ENCODE measurements around the gene C3orf49. TPM values are rescaled to one million over a fixed set of nuclear protein-coding genes. Genes with fewer than 3 reads are reported as not detected.

Gene C3orf49
- total and polyA plus RNA-seq, 4 donors, result not detected

DNA sequence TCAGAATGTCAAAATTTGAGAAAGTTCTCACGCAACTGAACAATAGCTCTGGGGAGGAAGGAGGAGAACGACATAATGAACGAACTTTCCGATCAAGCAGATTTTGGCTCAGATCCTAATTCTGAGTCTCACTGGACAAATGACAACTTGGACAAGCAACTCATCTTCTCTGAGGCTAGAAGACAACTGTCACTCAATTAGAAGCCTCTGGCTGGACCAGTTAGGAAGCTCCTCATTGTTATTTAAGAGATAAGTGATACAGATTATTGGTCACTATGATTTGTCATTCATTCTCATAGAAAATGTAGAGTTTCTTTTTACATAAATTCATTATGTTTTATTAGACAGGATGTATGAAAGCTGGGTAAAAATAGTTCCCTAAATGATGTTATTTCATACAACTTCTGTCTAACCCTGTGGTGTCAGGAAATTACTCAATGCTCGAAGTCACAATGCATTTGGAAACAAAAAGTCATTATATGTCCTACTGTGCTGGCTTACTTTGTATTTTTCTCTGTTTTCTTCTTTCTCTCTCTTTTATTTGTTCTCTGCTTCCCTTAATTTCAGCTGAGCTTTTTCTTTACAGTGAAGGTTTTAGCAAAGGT lies 11.0 kb upstream of the C3orf49 start:
- 86 to 89% methylated on average over 5 of the region's 5 CpGs for WGBS, 2 donors
- no peak for ATAC-seq (ENCODE audit: low FRiP score)

GRCh38 chr3:63808633-63809032 lies 10.5 kb upstream of the C3orf49 start:
- WGBS, 2 donors, result 84 to 89% methylated on average over 3 of the region's 3 CpGs
- no peaks in the 10 kb centered on the region for H3K36me3 ChIP-seq (ENCODE audit: control insufficient read depth in 1 of 2, insufficient read depth in 2 of 2, low read length in 1 of 2)
- no peak for ATAC-seq (ENCODE audit: low FRiP score)

More for the DNA sequence above, 11.0 kb upstream of the C3orf49 start:
- no peak for DNase-seq
- Histone ChIP-seq H3K4me3 (ENCODE audit: low read length in 2 of 2) (no peak overlapping the region), H3K9me3 (ENCODE audit: control insufficient read depth, low read length) (no peaks in the 10 kb centered on the region), H3K27me3 (ENCODE audit: control insufficient read depth in 1 of 2, insufficient read depth in 2 of 2, low read length in 1 of 2) (no peaks in the 10 kb centered on the region), H3K36me3 (ENCODE audit: control insufficient read depth in 1 of 2, insufficient read depth in 2 of 2, low read length in 1 of 2) (no peaks in the 10 kb centered on the region), H3K27ac (ENCODE audit: low read depth in 1 of 2, low read length in 2 of 2) (no peak overlapping the region), H3K4me1 (ENCODE audit: control insufficient read depth in 1 of 2, insufficient read depth in 2 of 2, low read length in 2 of 2) (no peaks in the 10 kb centered on the region)
- intact Hi-C loops (cut with DNase I), result no loop called here

DNA sequence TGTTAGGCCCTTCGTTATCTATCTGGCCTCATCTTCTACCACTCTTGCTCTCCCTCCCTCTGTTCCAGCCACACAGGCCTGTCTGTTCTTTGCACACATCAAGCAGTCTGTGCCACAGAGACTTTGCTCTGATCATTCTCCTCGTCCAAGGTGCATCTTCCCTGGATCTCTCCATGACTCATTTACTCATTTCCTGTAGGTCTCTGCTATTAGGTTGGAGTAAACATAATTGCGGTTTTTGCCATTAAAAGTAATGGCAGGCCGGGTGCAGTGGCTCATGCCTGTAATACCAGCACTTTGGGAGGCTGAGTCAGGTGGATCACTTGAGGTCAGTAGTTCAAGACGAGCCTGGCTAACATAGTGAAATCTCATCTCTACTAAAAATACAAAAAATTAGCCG lies 9.5 kb upstream of the C3orf49 start:
- intact Hi-C loops (cut with DNase I), result no loop called here
- H3K36me3 ChIP-seq (ENCODE audit: control insufficient read depth in 1 of 2, insufficient read depth in 2 of 2, low read length in 1 of 2), result no peaks in the 10 kb centered on the region
- no peaks in the 10 kb centered on the region for H3K4me1 ChIP-seq (ENCODE audit: control insufficient read depth in 1 of 2, insufficient read depth in 2 of 2, low read length in 2 of 2)
- no peak overlapping the region for H3K27ac ChIP-seq (ENCODE audit: low read depth in 1 of 2, low read length in 2 of 2)
- DNase-seq, result no peak
- H3K4me3 ChIP-seq (ENCODE audit: low read length in 2 of 2), result no peak overlapping the region
- ATAC-seq (ENCODE audit: low FRiP score), result no peak
- no peaks in the 10 kb centered on the region for H3K9me3 ChIP-seq (ENCODE audit: control insufficient read depth, low read length)
- H3K27me3 ChIP-seq (ENCODE audit: control insufficient read depth in 1 of 2, insufficient read depth in 2 of 2, low read length in 1 of 2), result no peaks in the 10 kb centered on the region
- WGBS, 2 donors, result 89 to 90% methylated on average over 6 of the region's 6 CpGs

More at GRCh38 chr3:63808633-63809032, 10.5 kb upstream of the C3orf49 start:
- H3K4me1 ChIP-seq (ENCODE audit: control insufficient read depth in 1 of 2, insufficient read depth in 2 of 2, low read length in 2 of 2), result no peaks in the 10 kb centered on the region
- no peak overlapping the region for H3K27ac ChIP-seq (ENCODE audit: low read depth in 1 of 2, low read length in 2 of 2)
- H3K27me3 ChIP-seq (ENCODE audit: control insufficient read depth in 1 of 2, insufficient read depth in 2 of 2, low read length in 1 of 2), result no peaks in the 10 kb centered on the region
- H3K4me3 ChIP-seq (ENCODE audit: low read length in 2 of 2), result no peak overlapping the region
- no peak for DNase-seq
- no peaks in the 10 kb centered on the region for H3K9me3 ChIP-seq (ENCODE audit: control insufficient read depth, low read length)
- intact Hi-C loops (cut with DNase I), result no loop called here

DNA sequence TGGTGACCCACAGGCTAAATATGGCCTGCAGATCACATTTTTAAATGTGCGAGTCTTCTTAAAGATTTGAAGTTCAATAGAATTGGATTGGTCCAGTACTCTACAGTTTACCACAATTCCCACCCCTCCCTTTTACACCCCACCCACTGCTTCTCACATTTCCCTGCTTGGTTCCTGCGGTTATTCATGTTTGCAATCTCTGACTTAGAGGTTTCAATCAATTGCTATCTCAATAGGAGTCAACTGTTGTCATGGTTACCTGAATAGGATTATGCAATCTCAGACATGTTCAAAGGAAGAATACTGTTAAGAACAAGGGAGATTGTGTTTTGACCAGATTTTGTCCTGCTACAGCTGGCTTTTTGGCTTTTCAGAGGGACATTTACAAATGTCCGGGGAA lies 4.9 kb upstream of the C3orf49 start:
- Histone ChIP-seq H3K27me3 (ENCODE audit: control insufficient read depth in 1 of 2, insufficient read depth in 2 of 2, low read length in 1 of 2) (no peaks in the 10 kb centered on the region), H3K9me3 (ENCODE audit: control insufficient read depth, low read length) (no peaks in the 10 kb centered on the region), H3K27ac (ENCODE audit: low read depth in 1 of 2, low read length in 2 of 2) (no peak overlapping the region), H3K4me3 (ENCODE audit: low read length in 2 of 2) (no peak overlapping the region), H3K36me3 (ENCODE audit: control insufficient read depth in 1 of 2, insufficient read depth in 2 of 2, low read length in 1 of 2) (no peaks in the 10 kb centered on the region), H3K4me1 (ENCODE audit: control insufficient read depth in 1 of 2, insufficient read depth in 2 of 2, low read length in 2 of 2) (no peaks in the 10 kb centered on the region)
- 87 to 96% methylated on average over 3 of the region's 3 CpGs for WGBS, 2 donors
- DNase-seq (no peak), ATAC-seq (ENCODE audit: low FRiP score) (no peak)
- intact Hi-C loops (cut with DNase I), result no loop called here

DNA sequence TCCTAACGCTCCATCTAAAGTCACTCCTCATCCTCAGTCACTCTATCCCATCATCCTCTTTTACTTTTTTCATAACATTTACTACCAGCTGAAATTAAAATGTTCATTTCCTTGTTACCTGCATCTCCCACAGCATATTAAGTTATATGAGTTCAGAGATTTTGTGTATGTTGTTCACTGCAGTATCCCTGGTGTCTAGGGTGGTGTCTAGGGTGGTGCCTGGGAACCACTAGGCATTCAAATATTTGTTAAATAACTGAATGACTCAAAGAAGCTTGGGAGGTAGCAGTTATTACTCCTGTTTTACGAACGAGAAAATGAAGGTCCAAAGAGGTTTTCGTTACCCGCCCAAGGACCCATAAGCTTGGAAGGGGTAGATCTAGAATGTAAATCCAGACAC lies 1.9 kb upstream of the C3orf49 start:
- WGBS, 2 donors, result 91% methylated on average over 5 of the region's 5 CpGs
- no peak for DNase-seq
- Histone ChIP-seq H3K36me3 (ENCODE audit: control insufficient read depth in 1 of 2, insufficient read depth in 2 of 2, low read length in 1 of 2) (no peaks in the 10 kb centered on the region), H3K27ac (ENCODE audit: low read depth in 1 of 2, low read length in 2 of 2) (no peak overlapping the region), H3K9me3 (ENCODE audit: control insufficient read depth, low read length) (no peaks in the 10 kb centered on the region), H3K4me3 (ENCODE audit: low read length in 2 of 2) (no peak overlapping the region), H3K4me1 (ENCODE audit: control insufficient read depth in 1 of 2, insufficient read depth in 2 of 2, low read length in 2 of 2) (no peaks in the 10 kb centered on the region), H3K27me3 (ENCODE audit: control insufficient read depth in 1 of 2, insufficient read depth in 2 of 2, low read length in 1 of 2) (no peaks in the 10 kb centered on the region)
- ATAC-seq (ENCODE audit: low FRiP score), result no peak
- intact Hi-C loops (cut with DNase I), result loop anchor here in 1 of 2 donors (2.0 kb wide), 1 partner anchor 466 kb away; no protein-coding TSS in a partner anchor

DNA sequence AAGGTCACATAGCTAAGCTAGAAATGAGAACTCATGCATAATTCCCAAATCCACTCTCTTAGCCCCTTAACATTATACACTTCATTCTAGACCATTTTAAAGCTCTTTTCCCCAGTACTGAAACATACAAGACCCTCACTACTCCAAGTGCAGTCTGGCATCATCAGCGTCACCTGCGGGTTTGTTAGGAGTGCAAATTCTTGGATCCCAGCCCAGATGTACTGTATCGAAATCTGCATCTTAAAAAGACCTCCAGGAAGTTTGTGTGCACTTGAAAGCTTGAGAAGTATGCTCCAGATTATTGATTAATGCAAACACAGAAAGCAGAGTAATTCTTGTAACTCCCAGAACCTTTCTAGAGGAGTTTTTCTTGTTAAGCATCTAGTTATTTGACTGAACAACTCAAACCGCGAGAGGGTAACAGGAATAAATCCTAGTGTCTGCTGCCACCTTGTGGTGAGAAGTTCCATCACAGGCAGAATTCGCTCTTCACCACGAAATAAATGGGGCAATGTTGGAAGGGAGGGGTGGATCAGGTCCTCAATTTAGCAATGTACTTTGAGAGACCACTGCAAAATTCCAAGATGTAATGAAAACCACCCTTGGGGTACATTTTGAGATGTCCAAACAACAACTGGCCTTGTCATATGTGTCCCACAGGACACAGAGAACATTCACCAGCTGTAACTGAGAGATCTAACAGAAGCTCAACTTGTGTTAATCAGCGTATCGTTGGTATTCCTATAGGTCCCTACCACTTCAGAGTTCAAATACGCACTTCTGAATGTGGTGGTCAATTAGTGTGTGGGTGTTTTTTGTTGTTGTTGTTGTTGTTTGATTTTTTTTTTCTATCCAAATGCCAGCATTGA lies 583 bp upstream of the C3orf49 start:
- Histone ChIP-seq H3K4me3 (ENCODE audit: low read length in 2 of 2) (no peak overlapping the region), H3K9me3 (ENCODE audit: control insufficient read depth, low read length) (no peaks in the 10 kb centered on the region), H3K4me1 (ENCODE audit: control insufficient read depth in 1 of 2, insufficient read depth in 2 of 2, low read length in 2 of 2) (no peaks in the 10 kb centered on the region), H3K36me3 (ENCODE audit: control insufficient read depth in 1 of 2, insufficient read depth in 2 of 2, low read length in 1 of 2) (no peaks in the 10 kb centered on the region), H3K27me3 (ENCODE audit: control insufficient read depth in 1 of 2, insufficient read depth in 2 of 2, low read length in 1 of 2) (no peaks in the 10 kb centered on the region), H3K27ac (ENCODE audit: low read depth in 1 of 2, low read length in 2 of 2) (no peak overlapping the region)
- no peak for ATAC-seq (ENCODE audit: low FRiP score)
- 24% methylated on average over 10 of the region's 10 CpGs for WGBS, 2 donors
- intact Hi-C loops (cut with DNase I), result loop anchor here in 1 of 2 donors (2.0 kb wide), 1 partner anchor 466 kb away; no protein-coding TSS in a partner anchor
- peak; percentile 53 to 76 for DNase-seq

GRCh38 chr3:63824309-63824708 lies 5.2 kb downstream of the C3orf49 start:
- DNase-seq (no peak), ATAC-seq (ENCODE audit: low FRiP score) (no peak)
- Histone ChIP-seq H3K4me1 (ENCODE audit: control insufficient read depth in 1 of 2, insufficient read depth in 2 of 2, low read length in 2 of 2) (no peaks in the 10 kb centered on the region), H3K36me3 (ENCODE audit: control insufficient read depth in 1 of 2, insufficient read depth in 2 of 2, low read length in 1 of 2) (peaks cover 0 to 4% of the 10 kb centered on the region in 2 donors), H3K9me3 (ENCODE audit: control insufficient read depth, low read length) (no peaks in the 10 kb centered on the region), H3K4me3 (ENCODE audit: low read length in 2 of 2) (no peak overlapping the region), H3K27ac (ENCODE audit: low read depth in 1 of 2, low read length in 2 of 2) (no peak overlapping the region), H3K27me3 (ENCODE audit: control insufficient read depth in 1 of 2, insufficient read depth in 2 of 2, low read length in 1 of 2) (no peaks in the 10 kb centered on the region)
- WGBS, 2 donors, result 71 to 73% methylated on average over 4 of the region's 4 CpGs
- intact Hi-C loops (cut with DNase I), result no loop called here

DNA sequence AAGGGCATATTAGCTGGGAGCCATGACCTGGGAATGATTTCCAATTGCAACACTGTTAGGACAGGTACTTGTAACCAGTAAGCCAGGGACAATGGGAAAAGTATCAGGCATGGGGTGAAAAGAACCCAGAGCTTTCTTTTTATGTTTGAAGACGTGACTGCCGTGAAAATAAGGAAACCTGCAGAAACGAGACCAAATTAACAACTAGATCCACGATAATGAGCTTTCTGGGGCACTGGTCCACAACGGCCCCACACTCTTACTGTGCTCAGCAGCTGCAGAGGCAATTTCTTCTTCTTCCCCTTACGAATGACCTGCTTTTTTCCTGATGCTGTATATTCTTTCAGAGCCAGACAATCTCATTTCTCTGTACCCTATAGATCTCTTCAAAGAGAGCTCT lies 11.4 kb downstream of the C3orf49 start:
- DNase-seq, result no peak
- Histone ChIP-seq H3K4me3 (ENCODE audit: low read length in 2 of 2) (no peak overlapping the region), H3K36me3 (ENCODE audit: control insufficient read depth in 1 of 2, insufficient read depth in 2 of 2, low read length in 1 of 2) (peaks cover 0 to 5% of the 10 kb centered on the region in 2 donors), H3K27me3 (ENCODE audit: control insufficient read depth in 1 of 2, insufficient read depth in 2 of 2, low read length in 1 of 2) (no peaks in the 10 kb centered on the region), H3K27ac (ENCODE audit: low read depth in 1 of 2, low read length in 2 of 2) (no peak overlapping the region), H3K9me3 (ENCODE audit: control insufficient read depth, low read length) (no peaks in the 10 kb centered on the region), H3K4me1 (ENCODE audit: control insufficient read depth in 1 of 2, insufficient read depth in 2 of 2, low read length in 2 of 2) (no peaks in the 10 kb centered on the region)
- ATAC-seq (ENCODE audit: low FRiP score), result no peak
- WGBS, 2 donors, result 94 to 95% methylated on average over 6 of the region's 6 CpGs
- intact Hi-C loops (cut with DNase I), result no loop called here

GRCh38 chr3:63832395-63832794 lies 13.3 kb downstream of the C3orf49 start:
- Histone ChIP-seq H3K9me3 (ENCODE audit: control insufficient read depth, low read length) (no peaks in the 10 kb centered on the region), H3K4me3 (ENCODE audit: low read length in 2 of 2) (no peak overlapping the region), H3K27me3 (ENCODE audit: control insufficient read depth in 1 of 2, insufficient read depth in 2 of 2, low read length in 1 of 2) (no peaks in the 10 kb centered on the region), H3K4me1 (ENCODE audit: control insufficient read depth in 1 of 2, insufficient read depth in 2 of 2, low read length in 2 of 2) (no peaks in the 10 kb centered on the region), H3K36me3 (ENCODE audit: control insufficient read depth in 1 of 2, insufficient read depth in 2 of 2, low read length in 1 of 2) (peaks cover 0 to 3% of the 10 kb centered on the region in 2 donors), H3K27ac (ENCODE audit: low read depth in 1 of 2, low read length in 2 of 2) (no peak overlapping the region)
- DNase-seq (no peak), ATAC-seq (ENCODE audit: low FRiP score) (no peak)
- intact Hi-C loops (cut with DNase I), result no loop called here
- 80 to 81% methylated on average over 6 of the region's 6 CpGs for WGBS, 2 donors
